ENCODE results near the gene SNTG2.

- TF ChIP-seq CTCF (IDR thresholded peaks at IDR 0.05 in 8 of 11, conservative IDR thresholded peaks at IDR 0.05 in 3 of 11) = no peak
- TF ChIP-seq POLR2A (IDR thresholded peaks at IDR 0.05) = no peak
Observed at GRCh38 chr2:1301056-1301455, 350.4 kb downstream of the SNTG2 start.

All from spleen (tissue), 7 donors.